ENCODE data around the gene SOST.

SOST gene

GRCh38 chr17:43787728-43788127 is 29.1 kb upstream of the SOST start:
- ATAC-seq, result no peak
- TF ChIP-seq ZC3H10 (CRISPR knock-in tag; IDR thresholded peaks at IDR 0.05) (no peak), BACH2 (CRISPR knock-in tag; IDR thresholded peaks at IDR 0.05; ENCODE audit: borderline replicate concordance) (no peak), PATZ1 (CRISPR knock-in tag; IDR thresholded peaks at IDR 0.05; ENCODE audit: borderline replicate concordance) (no peak), SNAI2 (CRISPR knock-in tag; IDR thresholded peaks at IDR 0.05) (no peak), PPARA (CRISPR knock-in tag; IDR thresholded peaks at IDR 0.05; ENCODE audit: borderline replicate concordance) (no peak), ZFP3 (CRISPR knock-in tag; IDR thresholded peaks at IDR 0.05) (no peak), RARB (CRISPR knock-in tag; IDR thresholded peaks at IDR 0.05) (no peak), ARNTL (CRISPR knock-in tag; IDR thresholded peaks at IDR 0.05; ENCODE audit: borderline replicate concordance, low read depth) (no peak), CSDC2 (CRISPR knock-in tag; IDR thresholded peaks at IDR 0.05) (no peak), GLIS3 (CRISPR knock-in tag; IDR thresholded peaks at IDR 0.05) (no peak), ZNF70 (CRISPR knock-in tag; IDR thresholded peaks at IDR 0.05) (no peak), POU6F1 (CRISPR knock-in tag; IDR thresholded peaks at IDR 0.05; ENCODE audit: borderline replicate concordance, low read depth) (no peak), CREB5 (CRISPR knock-in tag; IDR thresholded peaks at IDR 0.05; ENCODE audit: low read depth) (no peak), ISL1 (CRISPR knock-in tag; IDR thresholded peaks at IDR 0.05) (no peak), CSRNP3 (CRISPR knock-in tag; IDR thresholded peaks at IDR 0.05) (no peak), ZFP30 (CRISPR knock-in tag; IDR thresholded peaks at IDR 0.05) (no peak)

- no peak for TF ChIP-seq CSRNP3 (CRISPR knock-in tag; IDR thresholded peaks at IDR 0.05)
- TF ChIP-seq TSHZ2 (CRISPR knock-in tag; IDR thresholded peaks at IDR 0.05), result no peak
- TF ChIP-seq ZFP30 (CRISPR knock-in tag; IDR thresholded peaks at IDR 0.05), result no peak
- ATAC-seq, result peak; percentile 67
Observed at GRCh38 chr17:43784628-43785101, 26.1 kb upstream of the SOST start.

GRCh38 chr17:43784068-43784467 is 25.5 kb upstream of the SOST start:
- ATAC-seq, result peak; percentile 65
- TF ChIP-seq GLIS3 (CRISPR knock-in tag; IDR thresholded peaks at IDR 0.05) (no peak), TOX (CRISPR knock-in tag; IDR thresholded peaks at IDR 0.05; ENCODE audit: borderline replicate concordance) (no peak), RARB (CRISPR knock-in tag; IDR thresholded peaks at IDR 0.05) (no peak), POU6F1 (CRISPR knock-in tag; IDR thresholded peaks at IDR 0.05; ENCODE audit: borderline replicate concordance, low read depth) (peak; percentile 67; the same call in 1 of the 2 replicates), ARNTL (CRISPR knock-in tag; IDR thresholded peaks at IDR 0.05; ENCODE audit: borderline replicate concordance, low read depth) (no peak), ISL1 (CRISPR knock-in tag; IDR thresholded peaks at IDR 0.05) (peak; percentile 86), PATZ1 (CRISPR knock-in tag; IDR thresholded peaks at IDR 0.05; ENCODE audit: borderline replicate concordance) (peak; percentile 76; the same call in 1 of the 2 replicates)
